ENCODE results near the gene APOC1. TPM values are rescaled to one million over a fixed set of nuclear protein-coding genes. Genes with fewer than 3 reads are reported as not detected.
"Not testable (repeated sequence)": the region's sequence is repeated elsewhere in the genome, so short reads cannot be mapped to it uniquely, and the experiment has no call there.

The APOC1 gene
- total RNA-seq, 1 donor from 2014 or later: 11.4 TPM

DNA sequence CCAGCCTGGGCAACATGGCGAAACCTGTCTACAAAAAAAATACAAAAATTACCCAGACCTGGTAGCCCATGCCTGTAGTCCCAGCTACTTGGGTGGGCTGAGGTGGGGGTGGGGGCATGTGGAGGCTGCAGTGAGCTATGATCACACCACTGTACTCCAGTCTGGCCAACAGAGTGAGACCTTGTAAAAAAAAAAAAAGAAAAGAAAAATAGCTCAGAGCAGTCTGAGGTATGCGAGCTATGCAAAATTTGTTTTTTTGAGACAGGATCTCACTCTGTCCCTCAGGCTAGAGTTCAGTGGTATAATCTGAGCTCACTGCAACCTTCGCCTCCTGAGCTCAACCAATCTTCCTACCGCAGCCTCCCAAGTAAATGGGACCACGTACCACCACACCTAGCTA lies 30.5 kb upstream of the APOC1 start:
- no peak for DNase-seq (ENCODE audit: low read depth)
- TF ChIP-seq, protein P1, sequence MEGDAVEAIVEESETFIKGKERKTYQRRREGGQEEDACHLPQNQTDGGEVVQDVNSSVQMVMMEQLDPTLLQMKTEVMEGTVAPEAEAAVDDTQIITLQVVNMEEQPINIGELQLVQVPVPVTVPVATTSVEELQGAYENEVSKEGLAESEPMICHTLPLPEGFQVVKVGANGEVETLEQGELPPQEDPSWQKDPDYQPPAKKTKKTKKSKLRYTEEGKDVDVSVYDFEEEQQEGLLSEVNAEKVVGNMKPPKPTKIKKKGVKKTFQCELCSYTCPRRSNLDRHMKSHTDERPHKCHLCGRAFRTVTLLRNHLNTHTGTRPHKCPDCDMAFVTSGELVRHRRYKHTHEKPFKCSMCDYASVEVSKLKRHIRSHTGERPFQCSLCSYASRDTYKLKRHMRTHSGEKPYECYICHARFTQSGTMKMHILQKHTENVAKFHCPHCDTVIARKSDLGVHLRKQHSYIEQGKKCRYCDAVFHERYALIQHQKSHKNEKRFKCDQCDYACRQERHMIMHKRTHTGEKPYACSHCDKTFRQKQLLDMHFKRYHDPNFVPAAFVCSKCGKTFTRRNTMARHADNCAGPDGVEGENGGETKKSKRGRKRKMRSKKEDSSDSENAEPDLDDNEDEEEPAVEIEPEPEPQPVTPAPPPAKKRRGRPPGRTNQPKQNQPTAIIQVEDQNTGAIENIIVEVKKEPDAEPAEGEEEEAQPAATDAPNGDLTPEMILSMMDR (conservative IDR thresholded peaks at IDR 0.05; ENCODE audit: low read depth, low read length): no peak
- no peak overlapping the region for H3K4me3 ChIP-seq (ENCODE audit: low read depth, low read length)

GRCh38 chr19:44884566-44884965 lies 29.8 kb upstream of the APOC1 start:
- DNase-seq (ENCODE audit: low read depth): no peak
- TF ChIP-seq, protein P1 (conservative IDR thresholded peaks at IDR 0.05; ENCODE audit: low read depth, low read length): no peak

GRCh38 chr19:44886141-44886540 lies 28.3 kb upstream of the APOC1 start:
- no peak overlapping the region for H3K4me3 ChIP-seq (ENCODE audit: low read depth, low read length)
- no peak for DNase-seq (ENCODE audit: low read depth)
- TF ChIP-seq, protein P1 (conservative IDR thresholded peaks at IDR 0.05; ENCODE audit: low read depth, low read length): no peak

More at GRCh38 chr19:44884566-44884965, 29.8 kb upstream of the APOC1 start:
- H3K4me3 ChIP-seq (ENCODE audit: low read depth, low read length): no peak overlapping the region

DNA sequence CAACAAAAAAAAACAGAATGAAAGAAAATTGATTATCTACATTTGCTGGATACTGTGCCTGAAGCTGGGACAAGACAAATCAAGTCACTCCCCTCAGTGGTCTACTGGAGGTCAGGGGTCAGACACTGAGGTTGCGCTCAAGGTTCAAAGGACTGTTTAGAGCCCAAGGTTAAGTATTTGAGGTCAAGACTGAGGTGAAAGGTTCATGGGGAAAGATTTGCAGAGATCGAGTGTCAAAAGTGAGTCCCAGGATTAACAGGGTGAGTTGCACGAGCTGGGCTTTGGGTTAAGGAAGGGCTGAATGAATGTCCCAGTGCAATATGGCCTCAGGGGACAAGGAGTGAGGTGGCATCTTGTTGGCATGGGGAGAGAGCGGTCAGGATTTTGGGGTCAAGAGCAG lies 26.8 kb upstream of the APOC1 start:
- TF ChIP-seq, protein P1 (conservative IDR thresholded peaks at IDR 0.05; ENCODE audit: low read depth, low read length): no peak
- no peak overlapping the region for H3K4me3 ChIP-seq (ENCODE audit: low read depth, low read length)
- DNase-seq (ENCODE audit: low read depth): no peak

DNA sequence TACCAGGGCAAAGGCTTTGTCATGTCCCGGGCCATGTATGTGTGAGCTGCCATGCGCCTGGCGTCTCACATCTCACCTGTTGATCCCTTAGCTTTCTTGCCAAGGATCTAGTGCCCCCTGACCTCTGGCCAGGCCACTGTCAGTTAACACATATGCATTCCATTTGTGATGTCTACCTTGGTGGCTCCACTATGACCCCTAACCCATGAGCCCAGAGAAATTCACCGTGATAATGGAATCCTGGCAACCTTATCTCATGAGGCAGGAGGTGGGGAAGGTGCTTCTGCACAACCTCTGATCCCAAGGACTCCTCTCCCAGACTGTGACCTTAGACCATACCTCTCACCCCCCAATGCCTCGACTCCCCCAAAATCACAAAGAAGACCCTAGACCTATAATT lies 26.1 kb upstream of the APOC1 start:
- DNase-seq (ENCODE audit: low read depth); H3K4me3 ChIP-seq (ENCODE audit: low read depth, low read length): not testable (repeated sequence)

DNA sequence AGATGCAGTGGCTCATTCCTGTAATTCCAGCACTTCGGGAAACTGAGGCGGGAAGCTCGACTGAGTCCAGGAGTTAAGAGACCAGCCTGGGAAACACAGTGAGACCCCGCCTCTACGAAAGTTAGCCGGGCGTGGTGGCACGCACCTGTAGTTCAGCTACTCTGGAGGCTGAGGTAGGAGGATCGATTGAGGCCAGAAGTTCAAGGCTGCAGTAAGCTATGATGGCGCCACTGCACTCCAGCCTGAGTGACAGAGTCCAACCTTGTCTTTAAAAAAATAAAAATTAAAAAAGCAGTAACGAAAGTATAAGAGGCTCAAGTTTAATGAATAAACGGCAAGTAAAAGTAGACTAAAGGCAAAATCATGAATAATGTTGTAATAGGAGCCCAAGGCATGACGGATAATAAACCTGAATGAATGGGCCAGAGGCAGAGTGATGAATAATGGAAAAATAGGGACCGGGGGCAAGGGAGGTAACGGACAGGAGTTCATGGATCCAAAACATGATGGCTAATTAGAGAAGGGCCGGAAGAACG lies 24.5 kb upstream of the APOC1 start:
- peak overlapping the region; percentile 59 for H3K4me3 ChIP-seq (ENCODE audit: low read depth, low read length)
- TF ChIP-seq, protein P1 (conservative IDR thresholded peaks at IDR 0.05; ENCODE audit: low read depth, low read length): no peak
- peak; percentile 6 for DNase-seq (ENCODE audit: low read depth)

GRCh38 chr19:44890366-44891015 lies 23.9 kb upstream of the APOC1 start:
- DNase-seq (ENCODE audit: low read depth): peak; percentile 96
- peak overlapping the region; percentile 59 for H3K4me3 ChIP-seq (ENCODE audit: low read depth, low read length)
- TF ChIP-seq, protein P1 (conservative IDR thresholded peaks at IDR 0.05; ENCODE audit: low read depth, low read length): no peak

Data from epithelial cell of proximal tubule (primary cell).